Stomach (tissue), 9 donors: ENCODE data around the gene STXBP5. TPM values are rescaled to one million over a fixed set of nuclear protein-coding genes. Genes with fewer than 3 reads are reported as not detected.

Experiments used
- DNase-seq, 2 donors: peaks; one replicate each; pipeline versions ENCODE4 v3.0.0 to v3.0.0-alpha.2; 2013 to 2019
- H3K27ac ChIP-seq, 5 donors: fragments of 200-600 bp in 4 of 5; sonication (generic) in 4 of 5; one replicate each; pipeline ENCODE4 v1.5.1; 2013 to 2019; ENCODE audit warnings: mild to moderate bottlenecking in 1 of 5, moderate library complexity in 1 of 5
- H3K27me3 ChIP-seq, 3 donors: fragments of 200-600 bp; sonication (generic); one replicate each; pipeline ENCODE4 v1.5.1; 2017 to 2019; ENCODE audit warnings: mixed run types in 1 of 3
- H3K36me3 ChIP-seq, 4 donors: fragments of 200-600 bp; sonication (generic); 1 replicate in 3 of 4; 2 replicates in 1 of 4; pipeline ENCODE4 v1.5.1; 2016 to 2019
- H3K4me1 ChIP-seq, 4 donors: fragments of 200-600 bp; sonication (generic); one replicate each; pipeline ENCODE4 v1.5.1; 2016 to 2019
- H3K4me3 ChIP-seq, 4 donors: fragments of 200-600 bp; sonication (generic) in 3 of 4; one replicate each; pipeline ENCODE4 v1.5.1; 2016 to 2019; ENCODE audit warnings: mild to moderate bottlenecking in 1 of 4
- H3K9me3 ChIP-seq, 4 donors: fragments of 200-600 bp; sonication (generic); one replicate each; pipeline ENCODE4 v1.5.1; 2016 to 2019
- CTCF ChIP-seq, 7 experiments: fragments of 450-650 bp in 4 of 7; fragments of 200-600 bp in 3 of 7; sonication (generic) in 3 of 7; IDR thresholded peaks; one replicate each; pipeline ENCODE4 v1.5.1; 2016 to 2019; ENCODE audit warnings: antibody characterized with exemption in 7 of 7, control low read depth in 2 of 7, mild to moderate bottlenecking in 1 of 7
- EP300 ChIP-seq: sonication (generic); formaldehyde crosslinking; IDR thresholded peaks from one replicate; pipeline ENCODE4 v1.6.1; 2017; ENCODE audit warnings: antibody characterized with exemption
- POLR2A ChIP-seq, 4 donors: fragments of 450-650 bp; IDR thresholded peaks; one replicate each; pipeline ENCODE4 v1.6.1; 2016; ENCODE audit warnings: antibody characterized with exemption in 4 of 4, control low read depth in 2 of 4, mild to moderate bottlenecking in 1 of 4, moderate library complexity in 1 of 4
- POLR2AphosphoS5 ChIP-seq, 3 donors: sonication (generic); formaldehyde crosslinking; IDR thresholded peaks; one replicate each; pipeline ENCODE4 v1.6.1; 2016; ENCODE audit warnings: antibody characterized with exemption in 3 of 3
- WGBS, 5 donors: extraction: QIAGEN DNeasy Blood & Tissue Kit in 3 of 5; methylation state at CpG; one replicate each; pipeline versions ENCODE4 v1.1.5 to v1.1.7; 2013 to 2018; 5-methylcytosine and 5-hydroxymethylcytosine counted together
- intact Hi-C: fragments of 100-400 bp; cut with DNase I; formaldehyde crosslinking; loops from one replicate; pipeline ENCODE4 v1.15.1; 2023; ENCODE audit warnings: low total_unique reads
- polyA plus RNA-seq, 3 donors: library from polyadenylated mRNA; stranded (reverse); fragments of 200-250 nt; gene quantifications; one replicate each; pipeline ENCODE4 v1.2.3, GENCODE V29; 2013
- total RNA-seq, 5 donors: library from RNA; depleted of rRNA; stranded (reverse); fragments of >200 nt; gene quantifications; one replicate each; pipeline versions ENCODE4 v1.1.0 to v1.2.3, GENCODE V29; 2014 to 2016
- donor health status: healthy with polysubstance abuse.
- donor health status: Bipolar disorder and iron deficiency.
- donor health status: healthy.

STXBP5 gene
- total and polyA plus RNA-seq, 8 donors = 5.9 to 56.2 (median 15.8) TPM

DNA sequence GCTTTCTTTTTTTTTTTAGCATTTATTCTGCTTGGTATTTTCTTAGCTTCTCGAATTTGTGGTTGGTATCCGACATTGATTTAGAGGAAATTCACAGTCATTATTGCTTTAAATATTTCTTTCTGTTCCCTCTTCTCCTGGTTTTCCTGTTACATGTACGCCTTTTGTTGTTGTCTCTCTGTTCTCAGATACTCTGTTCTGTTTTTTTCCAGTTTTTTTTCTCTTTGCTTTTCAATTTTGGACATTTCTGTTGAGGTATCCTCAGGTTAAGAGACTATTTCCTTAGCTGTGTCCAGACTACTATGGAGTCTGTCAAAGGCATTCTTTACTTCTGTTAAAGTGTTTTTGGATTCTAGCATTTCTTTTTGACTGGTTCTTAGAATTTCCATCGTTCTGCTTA is 17.5 kb downstream of the STXBP5 start:
- Histone ChIP-seq H3K27ac (no peak overlapping the region), H3K36me3 (peaks cover 0 to 6% (median 0%) of the 10 kb centered on the region in 4 donors), H3K9me3 (no peaks in the 10 kb centered on the region), H3K4me3 (no peak overlapping the region), H3K4me1 (peaks cover 0 to 56% (median 14%) of the 10 kb centered on the region in 4 donors), H3K27me3 (no peaks in the 10 kb centered on the region)
- TF ChIP-seq CTCF (IDR thresholded peaks at IDR 0.05) = no peak
- no peak for TF ChIP-seq POLR2AphosphoS5 (IDR thresholded peaks at IDR 0.05)
- TF ChIP-seq POLR2A (IDR thresholded peaks at IDR 0.05) = no peak
- no peak for TF ChIP-seq EP300
- WGBS, 5 donors = 70 to 87% (median 82%) methylated on average over 4 of the region's 4 CpGs
- no peak for DNase-seq
- intact Hi-C loops = no loop called here

- peak in 1 of 2 donors; percentile 18 for DNase-seq
- Histone ChIP-seq H3K4me3 (no peak overlapping the region), H3K9me3 (no peaks in the 10 kb centered on the region), H3K36me3 (peaks cover 0 to 6% (median 0%) of the 10 kb centered on the region in 4 donors), H3K4me1 (peaks cover 0 to 52% (median 14%) of the 10 kb centered on the region in 4 donors), H3K27ac (peak overlapping the region in 2 of 5 donors; percentile 46 to 53), H3K27me3 (no peaks in the 10 kb centered on the region)
- 64 to 82% (median 73%) methylated on average over 4 of the region's 4 CpGs for WGBS, 5 donors
- TF ChIP-seq CTCF (IDR thresholded peaks at IDR 0.05) (peak in 4 of 7 experiments; percentile 23 to 45 (median 39)), POLR2A (IDR thresholded peaks at IDR 0.05) (no peak), EP300 (no peak), POLR2AphosphoS5 (IDR thresholded peaks at IDR 0.05) (no peak)
- intact Hi-C loops = no loop called here
Observed at GRCh38 chr6:147222160-147222838, 18.1 kb downstream of the STXBP5 start.

- H3K27ac ChIP-seq = no peak overlapping the region
- no peak for TF ChIP-seq EP300
- no peak for TF ChIP-seq POLR2AphosphoS5 (IDR thresholded peaks at IDR 0.05)
- TF ChIP-seq POLR2A (IDR thresholded peaks at IDR 0.05) = no peak
- TF ChIP-seq CTCF (IDR thresholded peaks at IDR 0.05) = no peak
- intact Hi-C loops = no loop called here
Observed at GRCh38 chr6:147223736-147224135, 19.5 kb downstream of the STXBP5 start.

GRCh38 chr6:147226163-147226724 is 22.0 kb downstream of the STXBP5 start:
- TF ChIP-seq POLR2AphosphoS5 (IDR thresholded peaks at IDR 0.05) (no peak), CTCF (IDR thresholded peaks at IDR 0.05) (no peak), EP300 (no peak), POLR2A (IDR thresholded peaks at IDR 0.05) (no peak)
- H3K9me3 ChIP-seq = no peaks in the 10 kb centered on the region
- no peak overlapping the region for H3K4me3 ChIP-seq
- peaks cover 0 to 28% (median 9%) of the 10 kb centered on the region in 4 donors for H3K4me1 ChIP-seq
- 86 to 99% (median 96%) methylated on average over 2 of the region's 2 CpGs for WGBS, 5 donors
- H3K36me3 ChIP-seq = no peaks in the 10 kb centered on the region
- no peaks in the 10 kb centered on the region for H3K27me3 ChIP-seq
- no peak overlapping the region for H3K27ac ChIP-seq
- DNase-seq = no peak
- intact Hi-C loops = no loop called here

More at GRCh38 chr6:147223736-147224135, 19.5 kb downstream of the STXBP5 start:
- Histone ChIP-seq H3K4me3 (no peak overlapping the region), H3K27me3 (no peaks in the 10 kb centered on the region), H3K4me1 (peaks cover 0 to 38% (median 9%) of the 10 kb centered on the region in 4 donors), H3K9me3 (no peaks in the 10 kb centered on the region), H3K36me3 (no peaks in the 10 kb centered on the region)
- DNase-seq = no peak
- 60 to 80% (median 75%) methylated on average over 3 of the region's 3 CpGs for WGBS, 5 donors
